Nucleus accumbens (tissue), 56 donors: ENCODE measurements around the gene BAX.

ENCODE experiments used
- DNase-seq, 56 donors: peaks; one replicate each; lab custom pipeline; 2025; lab: John Stamatoyannopoulos, UW

Gene BAX

GRCh38 chr19:48975947-48976847 is 21.5 kb downstream of the BAX start:
- peak in 4 of 56 donors; percentile 3 to 15 (median 6) for DNase-seq

DNA sequence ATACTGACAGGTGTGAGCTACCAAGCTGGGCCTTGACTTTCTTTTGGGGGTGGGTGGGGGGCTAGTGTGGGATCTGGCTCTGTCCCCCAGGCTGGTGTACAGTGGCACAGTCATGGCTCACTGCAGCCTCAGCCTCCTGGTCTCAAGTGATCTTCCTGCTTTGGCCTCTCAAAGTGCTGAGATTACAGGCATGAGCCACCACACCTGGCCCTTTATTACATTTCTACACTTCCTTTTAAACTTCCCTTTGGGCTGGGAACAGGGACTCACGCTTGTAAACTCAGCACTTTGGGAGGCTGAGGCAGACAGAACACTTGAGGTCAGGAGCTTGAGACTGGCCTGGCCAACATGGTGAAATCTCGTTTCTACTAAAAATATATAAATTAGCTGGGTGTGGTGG is 22.4 kb downstream of the BAX start:
- no peak for DNase-seq

DNA sequence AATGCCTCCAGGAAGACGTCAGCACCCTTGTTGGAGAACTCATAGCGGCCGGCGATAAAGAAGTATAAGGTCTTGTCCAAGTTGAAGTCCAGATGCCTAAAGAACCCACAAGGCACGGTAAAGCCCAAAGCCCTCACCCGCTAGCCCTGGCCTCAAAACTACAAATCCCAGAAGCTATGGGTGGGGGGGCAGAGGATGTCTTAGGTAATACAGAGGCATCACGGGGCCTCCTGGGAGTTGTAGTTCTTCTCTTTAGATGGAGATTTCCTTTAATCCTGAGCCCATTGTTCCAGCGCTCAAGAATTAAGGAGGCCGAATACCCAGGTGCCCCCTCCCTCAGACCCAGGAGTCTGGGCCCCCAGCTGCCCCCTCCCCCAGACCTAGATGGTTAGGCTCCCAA is 27.6 kb downstream of the BAX start:
- DNase-seq = no peak

GRCh38 chr19:48985711-48986110 is 31.0 kb downstream of the BAX start:
- no peak for DNase-seq

DNA sequence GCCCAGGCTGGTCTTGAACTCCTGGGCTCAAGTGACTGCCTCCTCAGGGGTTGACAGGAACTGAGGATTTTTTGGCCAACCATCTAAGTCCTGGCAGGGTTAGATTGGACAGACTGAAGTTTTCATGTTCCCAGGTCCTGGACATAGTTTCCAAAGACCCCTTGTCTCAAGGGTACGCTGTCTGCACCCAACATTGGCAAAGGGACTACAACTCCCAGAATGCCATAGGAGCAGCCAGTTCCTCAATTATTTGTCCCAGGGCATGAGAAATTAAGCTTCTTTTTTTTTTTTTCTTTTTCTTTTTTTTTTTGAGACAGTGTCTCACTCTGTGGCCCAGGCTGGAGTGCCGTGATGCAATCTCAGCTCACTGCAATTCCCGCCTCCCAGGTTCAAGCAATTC is 31.5 kb downstream of the BAX start:
- DNase-seq = no peak

- no peak for DNase-seq
Measured at GRCh38 chr19:48987323-48987722, 32.6 kb downstream of the BAX start.

DNA sequence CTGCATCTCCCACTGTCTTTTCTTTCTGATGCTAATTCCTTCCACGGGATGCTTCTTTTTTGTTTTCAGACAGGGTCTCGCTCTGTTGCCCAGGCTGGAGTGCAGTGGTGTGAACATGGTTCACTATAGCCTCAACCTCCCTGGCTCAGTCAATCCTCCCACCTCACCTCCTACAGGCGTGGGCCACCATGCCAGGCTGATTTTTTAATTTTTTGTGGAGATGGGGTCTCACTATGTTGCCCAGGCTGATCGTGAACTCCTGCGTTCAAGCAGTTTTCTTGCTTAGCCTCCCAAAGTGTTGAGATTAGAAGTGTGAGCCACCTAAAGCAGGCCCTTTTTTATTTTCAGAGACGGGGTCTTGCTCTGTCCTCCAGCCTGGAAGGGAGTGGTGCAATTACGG is 33.6 kb downstream of the BAX start:
- DNase-seq = no peak

- DNase-seq = no peak
Measured at GRCh38 chr19:48988860-48989259, 34.2 kb downstream of the BAX start.

DNA sequence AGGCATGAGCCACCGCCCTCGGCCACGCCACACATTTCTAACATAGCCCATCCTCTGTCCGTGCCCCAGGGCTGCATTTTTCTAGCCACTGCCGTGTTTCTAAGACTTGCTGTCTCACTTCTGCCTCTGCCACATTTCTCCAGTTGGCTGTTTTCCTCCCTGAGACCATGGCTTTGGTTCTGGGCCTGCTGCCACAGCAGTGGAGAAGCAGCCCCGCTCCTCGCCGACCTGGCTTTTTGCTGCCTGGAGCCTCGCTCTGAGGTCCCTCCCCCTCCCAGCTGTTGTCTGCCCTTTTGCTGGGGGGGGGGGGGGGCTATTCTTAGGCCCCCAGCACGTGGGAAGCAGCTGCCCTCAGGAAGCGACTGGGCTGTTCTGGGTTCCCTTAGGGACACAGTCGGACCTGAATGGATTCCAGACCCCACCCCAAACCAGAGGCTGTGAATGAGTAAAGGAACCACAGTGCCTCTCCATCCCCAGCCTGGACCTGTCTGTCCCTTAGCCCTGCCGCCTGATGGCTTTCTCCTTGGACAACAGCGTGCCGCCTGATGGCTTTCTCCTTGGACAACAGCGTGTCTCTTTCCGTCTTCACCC is 35.1 kb downstream of the BAX start:
- peak in 12 of 56 donors; percentile 4 to 38 (median 18) for DNase-seq

GRCh38 chr19:48990400-48990799 is 35.7 kb downstream of the BAX start:
- no peak for DNase-seq

- DNase-seq = no peak
Measured at GRCh38 chr19:48991011-48991609, 36.4 kb downstream of the BAX start.

DNA sequence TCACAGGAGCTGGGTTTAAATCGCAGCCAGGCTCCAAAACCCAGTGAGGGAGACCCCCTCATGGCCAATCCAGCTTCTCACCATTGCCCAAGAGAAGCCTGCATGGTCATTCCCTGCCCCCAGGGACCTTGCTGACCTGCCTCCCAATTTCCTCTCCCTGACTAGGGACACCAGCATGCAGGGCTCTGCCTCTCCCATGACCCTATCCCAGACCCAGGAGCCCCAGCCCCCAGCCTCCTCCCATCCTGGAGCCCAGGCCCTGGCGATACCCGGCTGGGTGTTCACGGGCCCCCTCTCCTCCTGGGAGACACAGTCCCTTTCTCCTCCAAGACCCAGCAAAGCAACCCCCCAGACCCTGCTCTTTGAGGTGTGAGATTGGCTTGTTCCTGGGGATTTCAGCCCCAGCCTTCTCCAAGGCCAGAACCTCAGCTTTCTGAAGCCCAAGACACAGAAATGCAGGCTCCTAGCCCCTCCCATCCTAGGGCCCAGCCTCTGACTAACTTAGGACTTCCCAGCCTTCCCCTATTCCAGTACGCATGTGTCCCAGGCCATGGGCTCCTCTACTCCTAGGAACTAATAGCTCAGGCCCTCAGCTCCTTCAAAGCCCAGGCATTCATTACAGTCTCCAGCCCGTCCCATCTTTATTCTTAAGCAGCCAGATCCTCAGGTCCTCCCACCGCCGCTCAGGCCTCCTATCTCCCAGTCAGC is 37.4 kb downstream of the BAX start:
- peak in 13 of 56 donors; percentile 15 to 44 (median 32) for DNase-seq

GRCh38 chr19:48992581-48993174 is 38.0 kb downstream of the BAX start:
- DNase-seq = peak in 15 of 56 donors; percentile 42 to 65 (median 52)

- peak; percentile 81 to 100 (median 99) for DNase-seq
Measured at GRCh38 chr19:48993175-48994034, 38.7 kb downstream of the BAX start, which contains the start of the genes GYS1 and RUVBL2. Gene GYS1, minus strand, starts transcription at chr19:48993309. Its CDS starts 197 bp downstream, at chr19:48993112. Gene RUVBL2, plus strand, starts transcription at chr19:48993887. Its CDS starts 25 bp downstream, at chr19:48993912.

DNA sequence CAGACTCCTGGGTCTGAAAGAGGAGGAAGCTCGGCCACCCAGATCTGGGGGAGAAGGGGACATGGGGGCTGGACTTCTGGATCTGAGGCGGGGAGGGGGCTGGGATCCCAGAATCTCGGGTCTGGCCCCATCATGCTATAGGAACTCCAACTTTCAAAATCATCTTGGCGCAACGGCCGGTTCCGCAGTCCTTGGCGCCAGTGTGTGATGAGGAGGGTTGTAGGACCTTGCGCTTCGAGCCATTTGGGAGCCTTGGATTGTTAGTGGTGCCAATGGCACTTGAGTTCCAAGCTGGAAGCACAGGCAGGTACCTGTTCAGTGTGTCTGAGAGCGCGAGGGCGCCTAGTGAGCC is 39.3 kb downstream of the BAX start:
- peak in 4 of 56 donors; percentile 51 to 70 (median 54) for DNase-seq

DNA sequence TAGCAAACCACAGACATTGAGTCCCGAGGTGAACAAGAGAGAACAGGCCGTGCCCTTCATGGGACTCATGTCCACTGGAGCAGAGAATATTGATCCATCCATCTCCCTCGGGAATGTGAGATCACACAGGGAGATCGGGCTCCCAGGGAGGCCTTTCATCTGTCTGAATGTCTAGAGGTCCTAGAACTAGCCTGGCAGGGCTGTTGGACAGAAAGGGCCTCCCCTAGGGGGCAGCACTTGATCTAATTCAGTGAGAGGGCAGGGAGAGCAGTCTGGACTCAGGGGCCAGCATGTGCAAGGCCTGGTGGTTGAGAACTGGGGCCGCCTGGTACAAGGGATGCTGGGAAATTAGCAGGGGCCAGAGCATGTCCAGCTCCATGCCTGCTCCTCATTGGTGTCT is 43.3 kb downstream of the BAX start:
- DNase-seq = no peak

DNA sequence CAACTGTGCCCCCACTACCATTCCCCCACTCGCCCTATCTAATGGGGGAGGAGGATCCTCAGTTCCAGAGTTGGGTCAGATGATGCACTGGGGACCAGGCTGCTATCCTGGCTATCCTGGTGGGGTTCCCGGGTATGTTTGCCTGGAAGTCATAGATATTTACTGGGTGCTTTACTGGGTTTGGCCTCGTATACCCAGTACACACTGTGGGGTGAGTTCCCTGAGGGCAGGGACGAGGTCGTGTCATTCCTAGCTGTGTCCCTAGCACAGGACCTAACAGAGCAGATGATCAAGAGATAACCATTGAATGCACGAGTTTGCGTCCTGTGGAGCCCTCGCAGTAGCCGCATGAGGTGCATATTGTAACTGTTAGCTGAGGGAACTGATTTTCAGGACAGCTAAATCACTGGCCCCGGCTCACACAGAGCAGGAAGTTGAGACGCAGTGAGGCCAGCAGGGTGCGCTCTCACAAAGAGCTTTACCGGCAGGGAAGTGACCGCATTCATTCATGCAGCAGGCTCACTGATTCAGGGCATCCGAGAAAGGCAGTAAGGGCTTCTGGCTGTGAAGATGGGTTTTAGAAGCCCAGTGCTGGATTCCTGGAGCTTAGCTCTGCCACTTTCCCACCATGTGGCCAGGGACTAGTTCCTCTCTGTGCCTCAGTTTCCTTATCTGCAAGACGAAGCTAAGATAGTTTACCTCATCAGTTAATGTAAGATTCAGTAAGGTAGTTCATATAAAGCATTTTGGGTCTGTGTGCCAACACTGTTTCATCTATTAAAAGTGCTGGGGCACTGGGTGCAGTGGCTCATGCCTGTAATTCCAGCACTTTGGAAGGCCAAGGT is 45.0 kb downstream of the BAX start:
- DNase-seq = peak in 4 of 56 donors; percentile 6 to 34 (median 10)

DNA sequence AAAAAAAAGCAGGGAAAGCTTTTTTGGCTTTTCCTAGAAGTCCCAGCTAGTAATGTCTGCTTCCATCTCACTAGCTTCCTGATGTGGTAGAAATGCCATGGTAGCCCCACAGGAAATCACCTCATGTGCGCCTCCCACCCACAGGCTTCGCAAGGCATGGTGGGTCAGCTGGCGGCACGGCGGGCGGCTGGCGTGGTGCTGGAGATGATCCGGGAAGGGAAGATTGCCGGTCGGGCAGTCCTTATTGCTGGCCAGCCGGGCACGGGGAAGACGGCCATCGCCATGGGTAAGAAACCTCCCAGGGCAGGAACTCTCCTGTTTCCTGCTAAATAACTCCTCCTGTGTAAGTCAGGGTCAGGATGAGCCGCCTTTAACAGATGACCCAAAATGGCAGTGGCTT is 49.5 kb downstream of the BAX start:
- no peak for DNase-seq
